HG02870 (cell line): ENCODE results near the gene PPP2R5A.
"Not testable (repeated sequence)": the region's sequence is repeated elsewhere in the genome, so short reads cannot be mapped to it uniquely, and the experiment has no call there.

Experiments used
- ATAC-seq: cut with Tn5 transposase; IDR thresholded peaks from one replicate; pipeline ENCODE4 v1.9.1; 2021; ENCODE audit warnings: mild to moderate bottlenecking, moderate library complexity; ENCODE audit not compliant: unreplicated experiment

Gene PPP2R5A

GRCh38 chr1:212294983-212295382, 9.8 kb downstream of the PPP2R5A start:
- no peak for ATAC-seq

GRCh38 chr1:212295579-212295978, 10.4 kb downstream of the PPP2R5A start:
- no peak for ATAC-seq

- ATAC-seq, result no peak
Observed at GRCh38 chr1:212297338-212297737, 12.1 kb downstream of the PPP2R5A start.

- no peak for ATAC-seq
Observed at GRCh38 chr1:212301580-212301979, 16.4 kb downstream of the PPP2R5A start.

- no peak for ATAC-seq
Observed at GRCh38 chr1:212302745-212303383, 17.7 kb downstream of the PPP2R5A start.

GRCh38 chr1:212305342-212305741, 20.1 kb downstream of the PPP2R5A start:
- no peak for ATAC-seq

GRCh38 chr1:212305984-212306452, 20.8 kb downstream of the PPP2R5A start:
- not testable (repeated sequence) for ATAC-seq

GRCh38 chr1:212309967-212310366, 24.8 kb downstream of the PPP2R5A start:
- no peak for ATAC-seq

- no peak for ATAC-seq
Observed at GRCh38 chr1:212310383-212310782, 25.2 kb downstream of the PPP2R5A start.

- ATAC-seq, result no peak
Observed at GRCh38 chr1:212311836-212312497, 26.8 kb downstream of the PPP2R5A start.

- no peak for ATAC-seq
Observed at GRCh38 chr1:212313616-212314015, 28.4 kb downstream of the PPP2R5A start.

- ATAC-seq, result no peak
Observed at GRCh38 chr1:212315184-212315583, 30.0 kb downstream of the PPP2R5A start.

GRCh38 chr1:212315907-212316306, 30.7 kb downstream of the PPP2R5A start:
- ATAC-seq, result no peak

- no peak for ATAC-seq
Observed at GRCh38 chr1:212317916-212318315, 32.7 kb downstream of the PPP2R5A start.

GRCh38 chr1:212321031-212321430, 35.8 kb downstream of the PPP2R5A start:
- not testable (repeated sequence) for ATAC-seq

- no peak for ATAC-seq
Observed at GRCh38 chr1:212323066-212323465, 37.9 kb downstream of the PPP2R5A start.

- ATAC-seq, result no peak
Observed at GRCh38 chr1:212326541-212326940, 41.3 kb downstream of the PPP2R5A start.

GRCh38 chr1:212328248-212328647, 43.0 kb downstream of the PPP2R5A start:
- ATAC-seq, result no peak

- no peak for ATAC-seq
Observed at GRCh38 chr1:212329105-212329504, 43.9 kb downstream of the PPP2R5A start.

- ATAC-seq, result no peak
Observed at GRCh38 chr1:212341090-212341489, 55.9 kb downstream of the PPP2R5A start.

GRCh38 chr1:212344905-212345304, 59.7 kb downstream of the PPP2R5A start:
- no peak for ATAC-seq

GRCh38 chr1:212346601-212347000, 61.4 kb downstream of the PPP2R5A start:
- ATAC-seq, result no peak
